ENCODE results near the gene ATAD1. TPM values are rescaled to one million over a fixed set of nuclear protein-coding genes. Genes with fewer than 3 reads are reported as not detected.

The ATAD1 gene
- total RNA-seq, 1 donor = 43.8 TPM

DNA sequence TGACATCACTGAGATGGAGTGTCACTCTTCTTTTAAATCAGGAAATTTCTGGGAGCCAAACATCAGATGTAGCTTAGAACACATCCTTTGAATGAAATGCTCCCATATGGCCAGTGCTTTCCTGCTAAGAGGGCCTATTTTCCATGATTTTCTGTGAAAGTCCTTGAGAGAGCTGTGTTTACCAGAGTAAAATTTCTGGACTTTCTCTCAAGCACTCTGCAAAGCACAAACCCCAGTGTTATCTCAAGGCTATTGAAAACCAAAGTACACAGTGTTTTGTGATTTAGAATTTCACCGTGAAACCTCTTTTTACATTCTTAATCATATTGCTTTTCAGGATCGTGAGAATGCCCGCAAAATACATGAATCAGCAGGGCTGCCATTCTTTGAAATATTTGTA, 104.3 kb downstream of the ATAD1 start:
- Histone ChIP-seq H3K79me2 (ENCODE audit: insufficient read depth, low read length) (no peaks in the 10 kb centered on the region), H4K20me1 (ENCODE audit: insufficient read depth, low read length) (no peaks in the 10 kb centered on the region), H3K27me3 (ENCODE audit: insufficient read depth, low read length) (no peaks in the 10 kb centered on the region), H3K4me2 (ENCODE audit: insufficient read depth, low read length) (no peak overlapping the region), H3K9me3 (ENCODE audit: low read depth, low read length) (no peaks in the 10 kb centered on the region), H3K27ac (ENCODE audit: low read depth, low read length) (no peak overlapping the region), H3K36me3 (ENCODE audit: insufficient read depth, low read length) (peaks cover 89% of the 10 kb centered on the region), H2AFZ (ENCODE audit: low read length) (no peak overlapping the region), H3K4me3 (ENCODE audit: insufficient read depth, low read length) (no peak overlapping the region), H3K4me1 (ENCODE audit: insufficient read depth, low read length) (no peaks in the 10 kb centered on the region)
- TF ChIP-seq, protein P1, sequence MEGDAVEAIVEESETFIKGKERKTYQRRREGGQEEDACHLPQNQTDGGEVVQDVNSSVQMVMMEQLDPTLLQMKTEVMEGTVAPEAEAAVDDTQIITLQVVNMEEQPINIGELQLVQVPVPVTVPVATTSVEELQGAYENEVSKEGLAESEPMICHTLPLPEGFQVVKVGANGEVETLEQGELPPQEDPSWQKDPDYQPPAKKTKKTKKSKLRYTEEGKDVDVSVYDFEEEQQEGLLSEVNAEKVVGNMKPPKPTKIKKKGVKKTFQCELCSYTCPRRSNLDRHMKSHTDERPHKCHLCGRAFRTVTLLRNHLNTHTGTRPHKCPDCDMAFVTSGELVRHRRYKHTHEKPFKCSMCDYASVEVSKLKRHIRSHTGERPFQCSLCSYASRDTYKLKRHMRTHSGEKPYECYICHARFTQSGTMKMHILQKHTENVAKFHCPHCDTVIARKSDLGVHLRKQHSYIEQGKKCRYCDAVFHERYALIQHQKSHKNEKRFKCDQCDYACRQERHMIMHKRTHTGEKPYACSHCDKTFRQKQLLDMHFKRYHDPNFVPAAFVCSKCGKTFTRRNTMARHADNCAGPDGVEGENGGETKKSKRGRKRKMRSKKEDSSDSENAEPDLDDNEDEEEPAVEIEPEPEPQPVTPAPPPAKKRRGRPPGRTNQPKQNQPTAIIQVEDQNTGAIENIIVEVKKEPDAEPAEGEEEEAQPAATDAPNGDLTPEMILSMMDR (IDR thresholded peaks at IDR 0.05; ENCODE audit: extremely low read depth, low read depth, low read length) = no peak
- no peak for DNase-seq (ENCODE audit: insufficient read length, low spot score, missing footprints)

DNA sequence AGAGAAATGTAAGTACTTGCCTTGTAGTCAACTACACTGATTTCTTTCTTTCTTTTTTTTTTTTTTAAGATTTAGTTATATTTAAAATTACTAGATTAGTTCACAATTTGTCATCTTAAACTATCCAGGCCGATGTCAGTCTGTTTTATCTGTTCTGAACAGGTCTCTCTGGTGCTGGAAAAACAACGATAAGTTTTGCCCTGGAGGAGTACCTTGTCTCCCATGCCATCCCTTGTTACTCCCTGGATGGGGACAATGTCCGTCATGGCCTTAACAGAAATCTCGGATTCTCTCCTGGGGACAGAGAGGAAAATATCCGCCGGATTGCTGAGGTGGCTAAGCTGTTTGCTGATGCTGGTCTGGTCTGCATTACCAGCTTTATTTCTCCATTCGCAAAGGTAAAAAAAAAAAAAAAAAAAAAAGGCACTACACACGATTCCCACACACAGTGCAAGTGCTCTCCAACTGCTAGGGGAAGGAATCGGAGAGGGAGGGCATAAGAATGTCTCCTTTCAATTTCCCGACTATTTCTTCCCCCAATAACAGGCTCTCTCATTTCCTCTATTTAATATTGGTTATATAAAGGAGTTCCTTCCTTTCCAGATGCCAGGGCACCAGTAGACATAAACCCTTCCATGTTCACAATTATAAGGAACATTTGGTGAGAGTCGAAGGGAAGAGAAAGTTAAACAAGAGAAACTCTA, 105.0 kb downstream of the ATAD1 start:
- H3K27ac ChIP-seq (ENCODE audit: low read depth, low read length) = no peak overlapping the region
- no peaks in the 10 kb centered on the region for H3K9me3 ChIP-seq (ENCODE audit: low read depth, low read length)
- no peak for DNase-seq (ENCODE audit: insufficient read length, low spot score, missing footprints)
- H3K4me1 ChIP-seq (ENCODE audit: insufficient read depth, low read length) = no peaks in the 10 kb centered on the region
- no peaks in the 10 kb centered on the region for H3K27me3 ChIP-seq (ENCODE audit: insufficient read depth, low read length)
- no peaks in the 10 kb centered on the region for H4K20me1 ChIP-seq (ENCODE audit: insufficient read depth, low read length)
- H3K4me3 ChIP-seq (ENCODE audit: insufficient read depth, low read length) = no peak overlapping the region
- TF ChIP-seq, protein P1 (IDR thresholded peaks at IDR 0.05; ENCODE audit: extremely low read depth, low read depth, low read length) = no peak
- no peak overlapping the region for H2AFZ ChIP-seq (ENCODE audit: low read length)
- H3K36me3 ChIP-seq (ENCODE audit: insufficient read depth, low read length) = peaks cover 84% of the 10 kb centered on the region
- no peak overlapping the region for H3K4me2 ChIP-seq (ENCODE audit: insufficient read depth, low read length)
- peaks cover 2% of the 10 kb centered on the region for H3K79me2 ChIP-seq (ENCODE audit: insufficient read depth, low read length)

GRCh38 chr10:87707254-87707653, 110.8 kb downstream of the ATAD1 start:
- H3K4me2 ChIP-seq (ENCODE audit: insufficient read depth, low read length) = no peak overlapping the region
- DNase-seq (ENCODE audit: insufficient read length, low spot score, missing footprints) = no peak
- no peaks in the 10 kb centered on the region for H4K20me1 ChIP-seq (ENCODE audit: insufficient read depth, low read length)
- no peaks in the 10 kb centered on the region for H3K27me3 ChIP-seq (ENCODE audit: insufficient read depth, low read length)
- no peak overlapping the region for H3K4me3 ChIP-seq (ENCODE audit: insufficient read depth, low read length)
- no peaks in the 10 kb centered on the region for H3K9me3 ChIP-seq (ENCODE audit: low read depth, low read length)
- H2AFZ ChIP-seq (ENCODE audit: low read length) = no peak overlapping the region
- TF ChIP-seq, protein P1 (IDR thresholded peaks at IDR 0.05; ENCODE audit: extremely low read depth, low read depth, low read length) = no peak
- peaks cover 29% of the 10 kb centered on the region for H3K79me2 ChIP-seq (ENCODE audit: insufficient read depth, low read length)
- H3K4me1 ChIP-seq (ENCODE audit: insufficient read depth, low read length) = peaks cover 7% of the 10 kb centered on the region
- peaks cover 34% of the 10 kb centered on the region for H3K36me3 ChIP-seq (ENCODE audit: insufficient read depth, low read length)
- H3K27ac ChIP-seq (ENCODE audit: low read depth, low read length) = no peak overlapping the region

DNA sequence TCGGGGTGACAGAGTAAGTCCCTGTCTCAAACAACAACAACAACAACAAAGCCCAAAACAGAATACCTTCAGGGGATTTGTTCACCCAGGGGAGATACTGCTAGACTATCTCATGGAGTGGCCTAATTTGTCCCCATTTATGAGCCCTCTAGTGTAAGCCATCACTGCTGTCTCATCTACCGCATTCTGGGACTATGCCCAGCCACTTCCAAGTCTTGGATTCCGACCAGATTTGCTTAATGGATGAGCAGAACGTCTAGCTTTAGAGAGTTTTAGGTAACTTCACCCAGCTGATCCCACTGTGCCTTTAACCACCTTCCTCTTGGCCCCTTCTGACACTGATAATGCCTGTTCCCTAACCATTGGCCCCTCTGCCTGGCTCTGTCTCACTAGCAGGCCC, 111.3 kb downstream of the ATAD1 start:
- TF ChIP-seq, protein P1 (IDR thresholded peaks at IDR 0.05; ENCODE audit: extremely low read depth, low read depth, low read length) = no peak
- H3K4me1 ChIP-seq (ENCODE audit: insufficient read depth, low read length) = peaks cover 8% of the 10 kb centered on the region
- H2AFZ ChIP-seq (ENCODE audit: low read length) = no peak overlapping the region
- H4K20me1 ChIP-seq (ENCODE audit: insufficient read depth, low read length) = no peaks in the 10 kb centered on the region
- no peaks in the 10 kb centered on the region for H3K27me3 ChIP-seq (ENCODE audit: insufficient read depth, low read length)
- H3K36me3 ChIP-seq (ENCODE audit: insufficient read depth, low read length) = peaks cover 29% of the 10 kb centered on the region
- H3K4me2 ChIP-seq (ENCODE audit: insufficient read depth, low read length) = no peak overlapping the region
- no peak for DNase-seq (ENCODE audit: insufficient read length, low spot score, missing footprints)
- no peak overlapping the region for H3K4me3 ChIP-seq (ENCODE audit: insufficient read depth, low read length)
- peaks cover 31% of the 10 kb centered on the region for H3K79me2 ChIP-seq (ENCODE audit: insufficient read depth, low read length)
- H3K27ac ChIP-seq (ENCODE audit: low read depth, low read length) = no peak overlapping the region
- H3K9me3 ChIP-seq (ENCODE audit: low read depth, low read length) = no peaks in the 10 kb centered on the region

Data from osteoblast (primary cell).